Measurements from ENCODE around the gene TRAK1. TPM values are rescaled to one million over a fixed set of nuclear protein-coding genes. Genes with fewer than 3 reads are reported as not detected.

Gene TRAK1
- total and polyA plus RNA-seq, 2 experiments from 2014 or later = 19.0 to 28.8 TPM

DNA sequence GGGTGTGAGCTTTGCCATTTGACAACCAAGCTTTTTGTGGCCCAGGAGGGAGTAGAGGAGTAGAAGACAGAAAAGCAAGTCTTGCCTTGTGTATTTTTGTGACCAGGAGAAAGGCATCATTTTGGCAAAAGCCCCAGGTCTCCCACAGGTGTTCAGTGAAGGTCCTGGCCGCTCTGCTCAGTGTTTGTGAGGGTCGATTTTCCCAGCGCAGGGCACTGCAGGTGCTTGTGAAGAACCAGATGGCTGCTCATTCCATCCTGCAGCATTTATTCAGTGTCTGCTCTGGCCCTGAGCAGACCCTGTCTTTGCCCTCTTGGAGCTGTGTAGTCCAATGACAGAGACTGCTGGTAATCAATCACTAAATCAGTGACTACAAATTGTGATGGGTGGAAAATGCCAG lies 19.5 kb downstream of the TRAK1 start:
- Histone ChIP-seq H3K9me2 (replicated peaks; ENCODE audit: insufficient read depth) (no peaks in the 10 kb centered on the region), H3K4me1 (ENCODE audit: insufficient read depth) (no peaks in the 10 kb centered on the region), H2AFZ (no peak overlapping the region), H3K36me3 (replicated peaks; ENCODE audit: insufficient read depth, low read depth) (no peaks in the 10 kb centered on the region), H3K27me3 (no peaks in the 10 kb centered on the region), H3K4me2 (no peak overlapping the region), H3K27ac (no peak overlapping the region), H4K20me1 (ENCODE audit: insufficient read depth, poor library complexity, severe bottlenecking) (no peaks in the 10 kb centered on the region), H3K79me2 (no peaks in the 10 kb centered on the region), H3K4me3 (no peak overlapping the region), H3K9me3 (ENCODE audit: low read depth) (no peaks in the 10 kb centered on the region)
- TF ChIP-seq EZH2phosphoT487 (IDR thresholded peaks at IDR 0.05; ENCODE audit: low read depth, severe bottlenecking, unreplicated experiment) (no peak), EZH2 (IDR thresholded peaks at IDR 0.05; ENCODE audit: borderline replicate concordance) (no peak), CTCF (IDR thresholded peaks at IDR 0.05; ENCODE audit: poor library complexity) (no peak)
- DNase-seq (ENCODE audit: low spot score) = no peak
- WGBS (ENCODE audit: low lambda C conversion rate, missing lambda C conversion rate) = 94% methylated on average over 3 of the region's 3 CpGs

GRCh38 chr3:42114130-42114725 lies 23.1 kb downstream of the TRAK1 start:
- H4K20me1 ChIP-seq (ENCODE audit: insufficient read depth, poor library complexity, severe bottlenecking) = no peaks in the 10 kb centered on the region
- no peaks in the 10 kb centered on the region for H3K9me2 ChIP-seq (replicated peaks; ENCODE audit: insufficient read depth)
- H3K4me2 ChIP-seq = no peak overlapping the region
- H3K4me3 ChIP-seq = no peak overlapping the region
- H3K4me1 ChIP-seq (ENCODE audit: insufficient read depth) = no peaks in the 10 kb centered on the region
- H2AFZ ChIP-seq = no peak overlapping the region
- H3K36me3 ChIP-seq (replicated peaks; ENCODE audit: insufficient read depth, low read depth) = no peaks in the 10 kb centered on the region
- no peaks in the 10 kb centered on the region for H3K27me3 ChIP-seq
- 92% methylated on average over 4 of the region's 4 CpGs for WGBS (ENCODE audit: low lambda C conversion rate, missing lambda C conversion rate)
- H3K79me2 ChIP-seq = no peaks in the 10 kb centered on the region
- TF ChIP-seq CTCF (IDR thresholded peaks at IDR 0.05; ENCODE audit: poor library complexity) (no peak), EZH2phosphoT487 (IDR thresholded peaks at IDR 0.05; ENCODE audit: low read depth, severe bottlenecking, unreplicated experiment) (no peak), EZH2 (IDR thresholded peaks at IDR 0.05; ENCODE audit: borderline replicate concordance) (no peak)
- no peak for DNase-seq (ENCODE audit: low spot score)
- H3K9me3 ChIP-seq (ENCODE audit: low read depth) = no peaks in the 10 kb centered on the region
- H3K27ac ChIP-seq = no peak overlapping the region

- no peak for TF ChIP-seq EZH2phosphoT487 (IDR thresholded peaks at IDR 0.05; ENCODE audit: low read depth, severe bottlenecking, unreplicated experiment)
- TF ChIP-seq CTCF (IDR thresholded peaks at IDR 0.05; ENCODE audit: poor library complexity) = no peak
- TF ChIP-seq EZH2 (IDR thresholded peaks at IDR 0.05; ENCODE audit: borderline replicate concordance) = no peak
- Histone ChIP-seq H3K27me3 (no peaks in the 10 kb centered on the region), H3K9me3 (ENCODE audit: low read depth) (no peaks in the 10 kb centered on the region), H3K9me2 (replicated peaks; ENCODE audit: insufficient read depth) (no peaks in the 10 kb centered on the region), H3K36me3 (replicated peaks; ENCODE audit: insufficient read depth, low read depth) (no peaks in the 10 kb centered on the region), H3K79me2 (peaks cover 4% of the 10 kb centered on the region), H3K27ac (no peak overlapping the region), H3K4me1 (ENCODE audit: insufficient read depth) (no peaks in the 10 kb centered on the region), H3K4me2 (no peak overlapping the region), H4K20me1 (ENCODE audit: insufficient read depth, poor library complexity, severe bottlenecking) (no peaks in the 10 kb centered on the region), H2AFZ (no peak overlapping the region), H3K4me3 (no peak overlapping the region)
- 74% methylated on average over 13 of the region's 13 CpGs for WGBS (ENCODE audit: low lambda C conversion rate, missing lambda C conversion rate)
- no peak for DNase-seq (ENCODE audit: low spot score)
Measured at GRCh38 chr3:42115215-42115614, 24.1 kb downstream of the TRAK1 start.
